Endodermal cell (in vitro differentiated cells): ENCODE results near the gene GCNT4. TPM values are rescaled to one million over a fixed set of nuclear protein-coding genes. Genes with fewer than 3 reads are reported as not detected.

Source experiments
- DNase-seq: peaks from one replicate; pipeline ENCODE4 v3.0.0-alpha.2; 2017
- H3K27ac ChIP-seq: 2 replicates; pipeline ENCODE4 v1.5.1; 2013; ENCODE audit warnings: mild to moderate bottlenecking, low read depth, low read length, moderate library complexity
- H3K27me3 ChIP-seq: 2 replicates; pipeline ENCODE4 v1.6.1; 2013; ENCODE audit warnings: mild to moderate bottlenecking, low read length, moderate library complexity; ENCODE audit not compliant: insufficient read depth, control insufficient read depth, poor library complexity, severe bottlenecking
- H3K36me3 ChIP-seq: 2 replicates; pipeline ENCODE4 v1.7.0; 2013; ENCODE audit warnings: mild to moderate bottlenecking, low read length, moderate library complexity; ENCODE audit not compliant: control insufficient read depth, insufficient read depth
- H3K4me1 ChIP-seq: one replicate; pipeline ENCODE4 v1.7.0; 2013; ENCODE audit warnings: low read length; ENCODE audit not compliant: control insufficient read depth, insufficient read depth
- H3K4me3 ChIP-seq: 2 replicates; pipeline ENCODE4 v1.5.1; 2013; ENCODE audit warnings: mild to moderate bottlenecking, low read length, moderate library complexity
- H3K9ac ChIP-seq: 2 replicates; pipeline ENCODE4 v1.6.1; 2013; ENCODE audit warnings: mild to moderate bottlenecking, low read length, moderate library complexity; ENCODE audit not compliant: poor library complexity, severe bottlenecking; ENCODE audit errors: extremely low read depth
- H3K9me3 ChIP-seq: 2 replicates; pipeline ENCODE4 v1.6.1; 2013; ENCODE audit warnings: mild to moderate bottlenecking, low read length, moderate library complexity; ENCODE audit not compliant: control insufficient read depth
- H3K27ac Mint-ChIP-seq: 2 replicates; pipeline ENCODE4 v1.8.0; 2020; ENCODE audit warnings: mixed read lengths
- H3K27me3 Mint-ChIP-seq: 2 replicates; pipeline ENCODE4 v1.8.0; 2021; ENCODE audit warnings: mild to moderate bottlenecking, mixed read lengths; ENCODE audit not compliant: insufficient read depth
- H3K36me3 Mint-ChIP-seq: 2 replicates; pipeline ENCODE4 v1.8.0; 2020; ENCODE audit warnings: low read depth, mixed read lengths
- H3K4me1 Mint-ChIP-seq: 2 replicates; pipeline ENCODE4 v1.8.0; 2020; ENCODE audit warnings: mixed read lengths
- H3K4me3 Mint-ChIP-seq: 2 replicates; pipeline ENCODE4 v1.8.0; 2020; ENCODE audit warnings: mild to moderate bottlenecking, moderate library complexity, mixed read lengths
- H3K9me3 Mint-ChIP-seq: 2 replicates; pipeline ENCODE4 v1.8.0; 2020; ENCODE audit warnings: mild to moderate bottlenecking, mixed read lengths
- WGBS, 2 experiments: methylation state at CpG; one replicate each; pipeline versions ENCODE4 v1.1.5 to v1.1.7; 2013; ENCODE audit warnings: missing lambda C conversion rate in 2 of 2, mixed read lengths in 1 of 2; ENCODE audit not compliant: insufficient coverage in 1 of 2, insufficient read length in 1 of 2; 5-methylcytosine and 5-hydroxymethylcytosine counted together
- total RNA-seq, 2 donors: library from RNA; stranded (reverse); fragmentation: NEBNext Ultra II Directional in 1 of 2; extraction: Animal tissue kit (Norgen Biotek cat#: 25700) in 1 of 2; gene quantifications; 2 replicates in 1 of 2; 3 replicates in 1 of 2; pipeline ENCODE4 v1.2.1, GENCODE V29; 2021
- TF ChIP-seq, protein P1 (sequence below): fragments of 200-600 bp; sonication (generic); conservative IDR thresholded peaks from 2 replicates; pipeline ENCODE4 v1.5.0; 2021; ENCODE audit warnings: antibody characterized with exemption, mild to moderate bottlenecking

GCNT4 gene
- total RNA-seq, 2 donors from 2014 or later, result 2.5 to 4.2 TPM

DNA sequence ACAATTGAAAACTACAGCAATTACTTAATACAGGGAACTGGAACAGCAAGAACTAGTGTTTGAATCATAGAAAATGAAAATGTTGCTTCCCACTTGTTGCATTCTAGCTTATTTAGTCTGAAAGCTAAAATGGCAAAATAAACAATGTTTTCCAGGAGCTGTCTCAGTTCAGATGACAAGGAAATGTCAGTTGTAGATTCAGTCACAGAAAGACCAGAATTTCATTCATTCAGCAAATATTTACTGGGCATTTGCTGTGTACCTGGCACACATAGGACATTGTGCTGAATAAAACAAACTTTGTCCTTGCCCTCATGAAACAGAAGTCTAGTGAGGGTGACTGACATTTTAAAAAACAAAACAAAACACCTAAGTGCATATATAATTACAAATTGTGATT is 41.5 kb downstream of the GCNT4 start:
- no peaks in the 10 kb centered on the region for H3K36me3 Mint-ChIP-seq
- H3K27ac ChIP-seq, result no peak overlapping the region
- H3K36me3 ChIP-seq, result no peaks in the 10 kb centered on the region
- H3K4me1 Mint-ChIP-seq, result no peaks in the 10 kb centered on the region
- H3K27me3 Mint-ChIP-seq, result no peaks in the 10 kb centered on the region
- TF ChIP-seq, protein P1, sequence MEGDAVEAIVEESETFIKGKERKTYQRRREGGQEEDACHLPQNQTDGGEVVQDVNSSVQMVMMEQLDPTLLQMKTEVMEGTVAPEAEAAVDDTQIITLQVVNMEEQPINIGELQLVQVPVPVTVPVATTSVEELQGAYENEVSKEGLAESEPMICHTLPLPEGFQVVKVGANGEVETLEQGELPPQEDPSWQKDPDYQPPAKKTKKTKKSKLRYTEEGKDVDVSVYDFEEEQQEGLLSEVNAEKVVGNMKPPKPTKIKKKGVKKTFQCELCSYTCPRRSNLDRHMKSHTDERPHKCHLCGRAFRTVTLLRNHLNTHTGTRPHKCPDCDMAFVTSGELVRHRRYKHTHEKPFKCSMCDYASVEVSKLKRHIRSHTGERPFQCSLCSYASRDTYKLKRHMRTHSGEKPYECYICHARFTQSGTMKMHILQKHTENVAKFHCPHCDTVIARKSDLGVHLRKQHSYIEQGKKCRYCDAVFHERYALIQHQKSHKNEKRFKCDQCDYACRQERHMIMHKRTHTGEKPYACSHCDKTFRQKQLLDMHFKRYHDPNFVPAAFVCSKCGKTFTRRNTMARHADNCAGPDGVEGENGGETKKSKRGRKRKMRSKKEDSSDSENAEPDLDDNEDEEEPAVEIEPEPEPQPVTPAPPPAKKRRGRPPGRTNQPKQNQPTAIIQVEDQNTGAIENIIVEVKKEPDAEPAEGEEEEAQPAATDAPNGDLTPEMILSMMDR, result no peak
- no peak for DNase-seq
- no peak overlapping the region for H3K4me3 Mint-ChIP-seq
- no peaks in the 10 kb centered on the region for H3K4me1 ChIP-seq
- no peak overlapping the region for H3K4me3 ChIP-seq
- H3K27ac Mint-ChIP-seq, result no peak overlapping the region
- no peaks in the 10 kb centered on the region for H3K27me3 ChIP-seq
- H3K9ac ChIP-seq, result no peak overlapping the region
- H3K9me3 ChIP-seq, result peaks cover 5% of the 10 kb centered on the region
- H3K9me3 Mint-ChIP-seq, result peaks cover 2% of the 10 kb centered on the region

DNA sequence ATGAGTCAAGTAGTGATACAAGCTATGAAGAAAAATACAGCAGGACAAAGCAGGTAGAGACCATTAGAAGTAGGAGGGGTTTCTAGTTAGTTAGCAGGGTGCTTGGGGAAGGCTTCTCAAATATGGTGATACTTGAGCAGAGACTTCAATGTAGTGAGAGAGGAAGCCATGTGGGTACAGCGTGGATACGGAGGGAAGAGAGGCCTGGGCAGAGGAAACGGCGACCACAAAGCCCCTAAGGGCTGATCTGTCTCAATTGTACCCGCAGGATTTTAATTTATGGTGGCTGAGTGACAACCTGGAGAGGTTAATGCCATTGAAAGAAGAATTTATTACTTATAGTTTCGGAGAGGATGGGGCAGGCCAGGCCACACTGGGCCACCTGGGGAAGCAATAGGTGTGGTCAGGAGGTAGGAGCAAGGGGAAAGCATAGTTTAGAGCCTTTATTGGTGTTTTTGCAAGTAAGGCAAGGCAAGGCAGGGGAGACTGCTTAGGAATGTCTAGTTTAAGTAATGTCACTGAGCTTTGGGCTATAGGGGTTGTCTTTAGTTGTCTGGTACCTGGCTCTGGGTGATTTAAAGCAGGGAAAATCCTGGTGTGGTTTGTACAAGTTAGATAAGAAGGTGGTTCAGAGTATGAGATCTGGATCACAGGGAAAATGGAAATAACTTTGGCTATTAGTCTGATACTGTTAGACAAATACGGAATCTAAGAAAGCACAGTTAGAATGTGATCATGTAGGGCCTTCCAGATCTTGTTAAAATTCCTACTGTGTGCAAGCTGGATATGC is 42.6 kb downstream of the GCNT4 start:
- peaks cover 14% of the 10 kb centered on the region for H3K9me3 ChIP-seq
- no peak overlapping the region for H3K27ac Mint-ChIP-seq
- WGBS, 2 experiments, result 70 to 74% methylated on average over 7 of the region's 7 CpGs
- H3K4me1 ChIP-seq, result no peaks in the 10 kb centered on the region
- H3K9ac ChIP-seq, result no peak overlapping the region
- DNase-seq, result no peak
- no peak overlapping the region for H3K4me3 Mint-ChIP-seq
- H3K4me3 ChIP-seq, result no peak overlapping the region
- H3K36me3 Mint-ChIP-seq, result no peaks in the 10 kb centered on the region
- H3K27ac ChIP-seq, result no peak overlapping the region
- no peaks in the 10 kb centered on the region for H3K27me3 Mint-ChIP-seq
- TF ChIP-seq, protein P1, result no peak
- no peaks in the 10 kb centered on the region for H3K4me1 Mint-ChIP-seq
- no peaks in the 10 kb centered on the region for H3K27me3 ChIP-seq
- no peaks in the 10 kb centered on the region for H3K36me3 ChIP-seq
- peaks cover 13% of the 10 kb centered on the region for H3K9me3 Mint-ChIP-seq

DNA sequence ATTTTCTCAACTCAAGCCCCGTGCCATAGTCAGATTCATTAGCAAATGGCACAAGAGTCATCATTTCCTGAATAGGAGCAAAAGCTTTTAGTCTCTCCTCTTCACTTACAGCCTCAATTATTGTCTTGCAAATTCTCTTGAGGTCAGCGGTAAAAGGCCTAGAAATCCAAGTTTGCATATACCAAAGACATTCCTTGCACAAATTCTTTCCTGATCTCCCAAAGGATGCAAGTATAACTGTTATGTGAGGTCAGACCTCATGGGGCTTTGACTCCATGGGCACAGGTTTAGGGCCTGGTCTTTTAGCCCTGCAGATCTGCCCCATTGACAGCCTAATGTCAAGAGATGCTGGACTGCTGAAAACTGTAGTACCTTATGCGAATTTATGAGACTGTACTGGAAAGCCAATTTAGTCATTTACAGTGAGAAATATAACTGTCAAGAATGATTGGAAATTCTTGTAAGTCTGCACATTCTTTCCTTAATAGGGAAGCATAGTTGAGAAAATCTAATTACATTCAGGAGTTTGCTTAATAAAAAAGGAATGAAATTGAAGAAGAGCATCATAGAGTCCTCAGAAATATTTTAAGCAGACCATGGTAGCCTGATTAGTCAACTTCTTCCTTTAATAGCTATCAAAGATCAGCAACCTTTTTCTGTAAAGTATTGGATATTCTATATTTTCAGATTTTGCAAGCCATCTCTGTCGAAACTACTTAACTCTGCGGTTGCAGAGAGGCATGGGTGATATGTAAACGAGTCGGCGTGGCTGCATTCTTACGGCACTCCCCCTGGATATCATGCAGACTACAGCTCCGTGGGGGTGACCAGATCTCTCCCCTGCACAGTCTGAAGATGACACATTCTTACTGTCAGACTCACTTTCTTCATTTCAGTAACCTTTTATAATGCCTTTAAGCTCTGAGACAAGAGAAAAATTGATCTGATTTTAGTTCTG is 45.2 kb downstream of the GCNT4 start:
- Histone ChIP-seq H3K9me3 (peaks cover 25% of the 10 kb centered on the region), H3K27me3 (no peaks in the 10 kb centered on the region), H3K4me1 (no peaks in the 10 kb centered on the region), H3K36me3 (no peaks in the 10 kb centered on the region), H3K9ac (no peak overlapping the region), H3K27ac (no peak overlapping the region), H3K4me3 (no peak overlapping the region)
- Mint-ChIP-seq H3K27ac (no peak overlapping the region), H3K4me1 (no peaks in the 10 kb centered on the region), H3K4me3 (no peak overlapping the region), H3K27me3 (no peaks in the 10 kb centered on the region), H3K9me3 (peaks cover 17% of the 10 kb centered on the region), H3K36me3 (no peaks in the 10 kb centered on the region)
- DNase-seq, result no peak
- 53 to 69% methylated on average over 8 to 10 of the region's 10 CpGs for WGBS, 2 experiments
- TF ChIP-seq, protein P1, result no peak
